HG03460 (cell line): ENCODE data around the gene CMPK2.

Experiments
- ATAC-seq: cut with Tn5 transposase; IDR thresholded peaks from one replicate; pipeline ENCODE4 v1.9.1; 2021; ENCODE audit not compliant: unreplicated experiment

CMPK2 gene

DNA sequence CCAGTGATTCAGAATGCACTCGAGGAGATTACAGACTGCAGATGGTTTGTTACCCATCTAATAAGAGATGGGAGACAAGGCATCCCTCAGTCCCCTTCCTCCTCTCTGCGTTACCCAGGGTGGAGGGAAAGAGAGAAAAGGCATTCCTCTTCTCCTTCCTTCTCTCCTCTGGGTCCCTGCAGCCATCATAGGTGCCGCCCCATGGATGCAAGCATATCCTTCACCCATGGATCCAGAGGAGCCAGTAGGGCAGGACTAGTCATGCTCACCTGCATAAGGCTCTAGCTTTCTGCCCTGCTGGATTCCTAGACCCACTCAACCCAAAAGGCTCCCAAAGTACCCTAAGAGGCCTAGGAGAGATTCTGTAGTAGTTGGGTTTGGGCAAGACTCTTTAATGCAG lies 20.4 kb downstream of the CMPK2 start:
- ATAC-seq: no peak

DNA sequence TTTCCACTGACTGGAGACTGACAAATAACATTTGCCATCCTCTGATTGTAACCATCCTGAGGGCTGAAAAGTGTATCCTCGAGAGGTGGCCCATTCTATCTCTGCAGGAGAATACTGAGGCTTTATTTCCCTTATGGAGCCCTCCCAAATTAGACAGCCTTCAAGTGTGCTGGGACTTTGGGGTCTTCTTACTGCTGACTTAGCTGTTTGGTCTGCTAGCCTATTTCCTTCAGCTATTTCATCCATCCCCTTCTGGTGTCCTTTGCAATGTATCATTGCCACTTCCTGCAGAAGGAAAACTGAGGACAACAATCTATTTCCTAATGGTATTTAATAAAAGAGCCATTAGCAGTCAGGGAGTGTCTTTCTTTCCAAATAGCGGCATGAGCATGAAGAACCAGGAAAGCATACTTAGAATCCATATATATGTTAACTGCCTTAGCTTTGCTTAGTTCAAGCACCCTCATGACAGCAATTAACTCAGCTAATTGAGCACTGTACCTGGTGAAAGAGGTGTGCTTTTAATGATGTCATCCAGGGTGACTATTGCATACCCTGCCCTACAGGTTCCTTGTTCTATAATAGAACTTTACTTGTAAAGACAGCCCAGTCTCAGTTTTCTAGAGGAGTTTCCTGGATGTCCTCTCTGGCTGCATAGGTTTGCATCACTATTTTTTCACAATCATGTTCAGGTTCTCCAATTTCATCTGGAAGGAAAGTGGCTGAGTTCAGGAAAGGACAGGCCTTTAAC lies 24.0 kb downstream of the CMPK2 start:
- ATAC-seq: no peak

DNA sequence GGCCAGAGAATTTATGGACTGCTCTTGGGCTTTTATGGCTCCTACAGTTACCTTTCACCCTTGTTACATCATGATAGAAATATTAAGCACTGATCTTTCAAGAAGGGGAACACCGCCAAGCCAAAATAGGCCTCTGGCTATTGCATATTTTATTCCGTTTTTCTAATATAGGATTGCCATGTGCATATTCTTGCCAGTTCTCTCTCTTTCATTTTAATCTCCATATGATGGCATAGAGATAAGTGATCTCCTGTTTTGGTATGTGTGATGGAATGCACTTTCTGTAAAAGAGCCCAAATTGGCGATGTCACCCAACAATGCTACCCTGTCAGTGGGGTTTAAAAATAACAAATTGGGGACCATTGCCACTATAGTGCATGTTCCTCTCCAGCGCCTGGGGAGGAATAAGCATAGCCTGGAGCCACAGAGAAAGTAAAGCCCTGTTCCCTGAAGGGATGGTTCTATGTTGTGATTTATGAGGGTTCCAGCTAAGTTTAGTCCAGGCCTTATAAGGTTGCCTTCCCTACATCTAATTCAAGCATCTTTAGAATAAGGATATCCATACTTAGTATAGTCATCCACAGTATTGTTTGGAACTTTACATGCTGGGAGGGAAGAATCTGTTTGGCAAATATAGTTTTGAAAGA lies 26.9 kb downstream of the CMPK2 start:
- ATAC-seq: no peak

DNA sequence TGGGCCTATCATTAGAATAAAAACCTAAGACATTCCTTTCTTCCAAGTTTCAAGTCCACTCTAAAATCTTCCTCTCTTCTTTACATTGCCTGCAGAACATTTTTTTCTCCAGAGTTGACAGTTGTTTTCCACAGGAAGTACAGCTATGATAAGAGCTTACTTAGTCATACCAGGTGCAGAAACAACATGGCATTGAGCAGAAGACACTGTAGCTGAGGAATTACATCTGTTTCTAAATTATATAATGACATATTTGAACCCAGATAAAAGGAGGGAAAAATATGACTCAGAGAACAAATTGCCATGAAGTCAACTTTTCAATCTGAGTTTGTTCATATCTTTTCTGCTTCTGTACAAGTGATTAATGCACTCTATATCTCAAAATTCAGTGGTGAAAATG lies 30.2 kb downstream of the CMPK2 start:
- ATAC-seq: no peak

DNA sequence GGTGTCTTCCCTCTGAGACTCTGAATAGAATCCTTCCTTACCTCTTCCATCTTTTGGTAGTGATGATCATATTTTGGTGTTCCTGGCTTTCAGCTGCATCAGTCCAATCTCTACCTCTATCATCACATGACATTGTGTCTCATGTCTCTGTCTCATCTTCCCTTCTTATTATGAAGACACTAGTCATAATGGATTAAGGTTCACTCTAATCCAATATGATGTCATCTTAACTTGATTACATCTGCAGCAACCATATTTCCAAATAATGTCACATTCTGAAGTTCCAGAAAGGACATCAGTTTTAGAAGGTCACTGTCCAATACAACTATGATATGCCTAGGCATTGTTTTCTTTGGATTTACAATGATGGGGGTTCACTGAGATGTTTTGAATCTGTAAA lies 31.5 kb downstream of the CMPK2 start:
- ATAC-seq: no peak

DNA sequence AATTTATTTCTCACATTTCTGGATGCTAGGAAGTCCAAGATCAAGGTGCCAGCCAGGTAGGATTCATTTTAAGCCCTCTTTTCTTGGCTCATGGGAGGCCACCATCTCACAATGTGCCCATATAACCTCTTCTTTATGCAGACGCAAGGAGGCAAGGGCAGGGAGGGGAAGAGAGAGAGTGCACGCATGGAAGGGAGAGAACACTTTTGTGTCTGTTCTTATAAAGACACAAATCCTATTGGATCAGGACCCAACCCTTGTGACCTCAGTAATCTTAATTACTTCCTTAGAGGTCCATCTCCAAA lies 32.5 kb downstream of the CMPK2 start:
- no peak for ATAC-seq

DNA sequence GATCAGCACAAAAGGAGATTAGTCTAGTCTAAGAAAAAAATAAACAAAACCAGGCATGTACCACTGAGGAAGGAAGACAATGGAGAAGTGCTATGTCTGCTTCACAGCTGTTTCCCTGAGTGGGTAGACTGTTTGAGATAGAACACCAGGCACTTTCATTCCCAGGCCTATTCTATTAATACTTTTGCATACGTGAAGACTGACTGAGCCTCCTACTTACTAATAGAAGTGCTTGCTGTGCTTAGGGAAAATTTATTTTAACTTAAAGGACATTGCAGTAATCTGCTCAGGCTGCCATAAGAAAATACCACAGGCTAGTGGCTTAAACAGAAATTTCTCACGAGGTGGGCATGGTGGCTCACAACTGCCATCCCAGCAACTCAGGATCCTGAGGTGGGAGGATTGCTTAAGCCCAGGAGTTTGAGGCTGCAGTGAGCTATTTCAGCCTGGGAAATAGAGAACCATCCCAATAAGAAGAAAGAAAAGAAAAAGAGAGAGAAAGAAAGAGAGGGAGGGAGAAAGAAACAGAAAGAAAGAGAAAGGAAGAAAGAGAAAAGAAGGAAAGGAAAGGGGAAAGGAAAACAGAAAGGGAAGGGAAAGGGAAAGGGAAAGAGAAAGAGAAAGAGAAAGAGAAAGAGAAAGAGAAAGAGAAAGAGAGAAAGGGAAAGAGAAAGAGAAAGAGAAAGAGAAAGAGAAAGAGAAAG lies 33.0 kb downstream of the CMPK2 start:
- no peak for ATAC-seq

DNA sequence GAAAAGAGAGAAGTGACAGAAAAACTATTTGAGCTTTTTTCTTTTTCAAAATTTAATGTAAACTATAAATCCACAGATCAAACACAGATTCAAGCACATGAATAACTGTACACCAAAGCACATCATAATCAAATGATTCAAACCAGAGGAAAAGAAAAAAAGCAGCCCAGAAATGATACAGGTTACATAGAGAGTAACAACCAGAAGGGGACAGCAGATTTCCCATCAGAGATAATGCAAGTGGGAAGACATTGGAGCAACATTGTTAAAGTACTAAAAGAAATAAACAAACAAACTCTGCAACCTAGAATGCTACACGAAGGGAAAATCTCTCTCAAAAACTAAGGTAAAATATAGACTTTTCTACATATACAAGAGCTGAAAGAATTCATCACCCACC lies 34.5 kb downstream of the CMPK2 start:
- ATAC-seq: no peak

DNA sequence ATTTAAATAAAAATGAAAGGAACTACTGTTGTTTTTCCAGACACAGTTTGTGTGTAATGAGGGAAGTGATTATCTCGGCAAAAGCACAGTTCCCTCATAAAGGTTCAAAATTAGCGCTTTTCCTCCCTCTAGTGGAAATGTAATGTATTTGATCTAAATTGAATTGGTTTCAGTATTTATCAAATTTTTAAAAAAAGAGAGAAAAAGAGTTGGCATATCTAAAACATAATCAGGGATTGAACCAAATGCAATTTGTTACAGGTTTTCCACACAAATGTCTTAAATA lies 37.5 kb downstream of the CMPK2 start:
- no peak for ATAC-seq

DNA sequence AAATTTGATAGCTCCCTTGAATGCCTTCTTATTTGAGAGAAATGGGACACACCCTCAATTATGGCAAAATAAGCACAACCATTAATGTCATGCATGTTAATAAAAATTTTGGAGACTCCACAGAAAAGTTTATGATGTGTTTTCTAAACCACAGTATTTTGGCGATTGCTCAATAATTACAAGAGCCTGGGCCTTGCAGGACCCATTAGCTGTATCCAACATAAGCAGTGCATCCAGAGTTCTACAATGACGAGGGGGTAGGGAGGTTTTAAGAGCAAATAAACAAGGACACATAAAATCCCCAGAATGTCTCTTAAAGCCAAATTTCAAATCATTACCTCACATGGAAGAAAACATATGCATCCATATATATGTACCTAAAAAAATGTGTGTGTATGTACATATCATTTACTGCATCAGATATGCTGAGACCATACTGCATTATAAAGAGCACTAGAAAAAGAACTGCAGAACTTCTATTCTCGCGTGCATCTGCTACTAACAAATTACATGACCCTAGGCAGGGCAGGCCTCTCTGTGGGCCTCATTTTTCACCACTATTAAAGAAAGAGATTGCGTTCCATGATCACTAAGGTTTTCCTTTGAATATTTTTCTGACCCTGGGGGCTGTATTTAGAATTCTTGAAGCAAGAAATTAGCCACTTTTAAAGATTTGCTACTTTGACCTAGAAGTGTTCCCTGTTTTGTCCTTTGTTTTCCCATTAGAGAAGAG lies 38.0 kb downstream of the CMPK2 start:
- no peak for ATAC-seq

DNA sequence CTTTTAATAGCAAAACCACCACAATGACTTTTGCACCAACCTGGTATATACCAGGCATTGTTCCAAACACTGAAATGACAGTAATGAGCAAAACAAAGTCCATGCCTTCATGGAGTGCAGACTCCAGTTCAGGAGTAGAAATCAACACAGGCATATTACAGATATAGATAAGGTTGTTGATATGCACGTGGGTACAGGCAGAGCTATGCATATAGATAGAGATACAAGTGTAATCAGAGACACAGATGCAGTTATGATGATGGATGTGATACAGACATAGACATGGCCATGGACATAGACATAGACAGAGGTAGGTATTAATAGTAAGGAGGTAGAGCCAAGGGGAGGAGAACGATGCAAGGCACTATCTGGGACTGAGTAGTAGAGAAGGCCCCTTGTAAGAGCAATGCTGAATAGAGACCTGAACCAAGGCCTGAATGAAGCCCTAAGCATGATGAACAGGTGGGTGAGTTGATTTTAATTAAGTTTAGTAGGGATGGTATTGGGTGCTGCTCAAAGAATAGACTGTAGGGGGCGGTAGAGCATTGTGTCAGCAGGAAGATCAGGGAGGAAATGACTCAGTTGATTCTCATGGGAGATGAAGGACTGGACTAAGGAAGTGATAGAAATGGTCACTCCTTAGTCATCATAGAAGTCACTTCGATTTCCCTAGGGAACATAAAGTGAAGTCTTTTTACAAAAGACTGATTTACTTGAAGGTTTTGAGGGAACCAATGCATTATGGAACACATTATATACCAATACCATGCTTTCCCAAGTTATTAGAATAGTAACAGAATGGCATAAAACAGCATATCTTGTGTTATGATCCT lies 39.4 kb downstream of the CMPK2 start:
- ATAC-seq: peak; percentile 96

DNA sequence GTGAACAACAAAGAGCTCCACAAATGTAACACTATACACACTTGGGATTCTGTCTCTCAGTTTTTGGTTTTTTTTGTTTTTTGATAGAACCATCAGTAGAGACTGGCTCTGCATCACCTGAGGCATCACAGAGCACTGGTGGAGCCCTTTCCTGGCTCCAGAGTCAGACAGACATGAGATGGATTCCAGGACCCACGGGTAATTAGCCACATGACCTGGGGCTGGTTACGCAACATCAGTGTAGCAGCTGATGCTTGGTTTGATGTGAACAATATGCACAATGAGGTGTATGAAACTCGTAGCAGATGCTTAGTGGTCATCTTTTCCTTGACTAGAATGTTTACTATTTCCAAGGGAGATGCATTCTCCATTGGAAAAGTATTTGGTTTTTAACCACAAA lies 40.7 kb downstream of the CMPK2 start:
- no peak for ATAC-seq

DNA sequence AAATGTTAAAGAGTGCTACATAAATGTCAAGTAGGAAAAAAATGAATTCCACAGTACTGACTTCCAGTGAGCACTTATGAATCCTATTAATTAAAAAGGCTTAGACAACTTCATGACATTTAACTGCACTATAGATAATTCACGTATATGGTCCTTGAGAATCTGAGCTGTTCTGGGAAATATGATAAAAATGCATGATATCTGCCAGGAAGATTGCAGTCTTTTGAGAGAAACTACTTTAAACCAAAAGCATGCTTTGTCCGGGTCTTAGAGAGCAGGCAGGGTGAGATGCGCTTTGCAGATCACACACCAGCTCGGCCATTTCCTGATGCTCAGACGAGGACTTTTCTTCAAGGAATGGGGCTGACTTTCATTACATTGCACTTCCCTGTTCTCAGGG lies 42.6 kb downstream of the CMPK2 start:
- no peak for ATAC-seq

DNA sequence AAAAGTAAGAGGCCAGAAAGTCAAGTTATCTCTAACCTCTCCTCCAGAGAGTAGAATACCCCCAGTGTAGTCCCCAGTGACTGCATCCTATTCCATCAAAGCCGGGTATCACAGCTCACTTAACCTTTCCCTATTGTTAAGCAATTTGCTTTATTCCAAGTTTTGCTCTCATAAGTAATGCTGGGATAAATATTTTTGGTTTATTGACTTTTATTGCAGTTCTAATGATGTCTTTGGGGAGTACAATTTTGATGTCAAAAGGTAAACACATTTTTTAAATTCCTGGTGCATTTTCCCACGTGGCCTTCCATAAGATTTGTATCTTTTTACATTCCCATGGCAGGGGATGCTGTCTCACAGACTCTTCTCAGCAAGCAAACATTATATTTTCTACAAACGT lies 43.3 kb downstream of the CMPK2 start:
- ATAC-seq: no peak

DNA sequence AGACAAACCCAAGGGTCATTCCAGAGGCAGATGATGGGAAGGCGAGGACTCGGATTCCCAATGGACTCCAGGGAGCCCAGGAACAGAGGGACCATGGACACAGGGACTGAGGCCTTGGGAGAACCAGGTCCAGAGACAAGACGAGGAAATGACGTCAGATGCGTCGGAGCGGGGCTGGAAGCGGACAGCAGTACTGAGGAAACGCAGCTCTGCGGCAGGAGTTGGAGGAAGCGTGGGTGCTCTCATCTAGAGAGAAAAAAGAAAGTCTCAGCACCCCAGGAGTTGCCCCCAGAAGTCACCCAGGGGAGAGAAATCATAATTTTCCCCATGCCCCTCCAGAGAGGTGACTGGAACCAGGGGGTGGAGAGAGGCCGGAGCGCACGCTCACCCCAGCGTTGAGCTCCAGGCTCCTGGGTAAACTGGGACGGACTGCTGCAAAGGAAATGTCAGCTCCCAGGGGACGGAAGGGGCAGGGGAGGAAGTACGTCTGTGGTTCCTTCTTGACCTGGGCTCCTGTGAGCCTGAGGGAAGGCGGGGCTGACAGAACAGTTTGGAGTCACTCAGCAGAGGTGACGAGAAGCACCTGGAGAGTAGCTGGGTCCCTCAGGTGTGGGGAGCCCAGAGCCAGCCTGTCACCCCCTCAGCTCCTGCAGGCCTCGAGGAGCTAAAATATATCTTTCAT lies 44.7 kb downstream of the CMPK2 start:
- ATAC-seq: no peak

DNA sequence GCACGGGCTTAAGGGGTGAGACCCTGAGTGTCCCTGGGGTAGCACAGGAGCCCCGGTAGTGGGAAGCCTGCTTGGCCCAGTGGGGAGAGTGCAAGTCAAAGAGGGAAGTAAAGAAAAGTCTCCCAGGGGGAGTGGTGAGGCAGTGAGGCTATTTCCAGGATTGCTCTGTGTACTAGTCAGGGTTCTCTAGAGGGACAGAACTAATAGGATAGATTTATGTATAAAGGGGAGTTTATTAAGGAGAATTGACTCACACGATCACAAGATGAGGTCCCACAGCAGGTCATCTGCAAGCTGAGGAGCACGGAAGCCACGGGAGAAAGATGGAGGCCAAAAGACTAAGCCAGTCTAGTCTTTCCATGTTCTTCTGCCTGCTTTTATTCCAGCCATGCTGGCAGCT lies 45.5 kb downstream of the CMPK2 start:
- no peak for ATAC-seq

DNA sequence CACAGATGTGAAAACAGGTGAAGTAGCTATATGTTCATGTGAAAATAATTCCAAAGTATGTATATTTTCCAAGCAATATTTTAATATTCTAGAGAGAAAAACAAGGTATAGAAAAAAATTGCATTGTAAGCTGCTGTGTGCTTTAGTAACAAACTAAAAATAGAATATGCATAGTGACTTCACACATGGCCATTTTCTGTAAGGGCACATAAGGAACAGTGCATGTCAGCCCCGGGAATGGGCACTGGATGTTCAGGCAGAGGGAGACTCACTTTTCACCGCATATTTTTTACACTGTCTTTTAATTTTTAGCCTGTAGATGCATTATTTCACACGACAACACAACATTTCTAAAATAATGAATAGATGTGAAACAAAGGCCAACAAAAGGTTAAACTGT lies 46.0 kb downstream of the CMPK2 start:
- ATAC-seq: no peak

DNA sequence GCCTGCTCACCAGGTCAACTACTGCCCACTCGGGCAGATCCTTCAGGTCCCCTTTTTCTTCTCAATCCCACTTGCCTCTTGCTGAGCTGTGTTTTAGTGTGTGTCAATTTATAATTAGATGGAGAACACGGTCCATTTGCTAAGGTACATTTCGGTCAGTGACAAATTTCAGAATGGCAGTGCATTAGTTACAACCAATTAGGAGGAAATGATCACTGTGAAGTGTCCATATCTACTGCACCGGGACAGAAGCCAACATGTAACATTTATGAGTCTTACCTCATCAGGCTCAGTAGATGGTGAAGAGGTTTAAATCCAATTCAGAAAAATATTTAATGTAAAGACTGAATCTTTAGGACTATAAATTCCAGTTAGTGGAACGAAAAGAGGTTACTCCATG lies 47.7 kb downstream of the CMPK2 start:
- ATAC-seq: no peak

DNA sequence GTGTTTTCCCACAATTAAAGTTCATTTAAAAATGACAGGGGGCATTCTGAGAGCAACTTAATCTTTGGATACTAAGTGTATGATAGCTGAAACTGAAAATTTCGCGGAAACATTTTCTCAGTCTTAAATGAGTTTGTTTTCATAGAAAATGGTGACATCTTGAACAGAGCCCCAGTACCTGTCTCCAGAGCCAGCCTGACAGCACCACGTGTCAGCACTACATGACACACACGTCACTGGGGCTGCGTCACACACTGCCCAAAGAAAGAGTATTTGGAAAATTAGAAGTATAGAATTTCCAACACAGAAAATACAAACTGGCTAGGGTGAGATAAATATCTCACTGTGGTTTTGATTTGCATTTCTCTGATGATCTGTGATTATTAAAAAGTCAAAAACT lies 50.8 kb downstream of the CMPK2 start:
- ATAC-seq: no peak

DNA sequence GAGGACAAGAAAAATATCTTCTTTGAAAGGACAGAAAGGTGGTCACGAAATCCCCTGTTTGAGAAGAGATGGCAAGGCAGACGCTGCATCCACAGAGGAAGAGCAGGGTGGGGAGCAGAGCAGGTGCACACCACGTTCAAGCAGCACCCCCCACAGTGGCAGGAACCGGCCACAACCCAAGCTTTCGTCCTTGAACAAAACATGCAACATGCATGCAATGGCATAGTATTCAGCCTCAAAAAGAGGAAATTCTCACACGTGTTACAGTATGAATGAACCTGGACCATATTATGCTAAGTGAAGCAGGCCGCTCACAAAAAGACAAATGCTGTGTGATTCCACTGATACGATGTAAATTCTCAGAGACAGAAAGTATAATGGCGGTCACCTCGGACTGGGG lies 51.4 kb downstream of the CMPK2 start:
- no peak for ATAC-seq

DNA sequence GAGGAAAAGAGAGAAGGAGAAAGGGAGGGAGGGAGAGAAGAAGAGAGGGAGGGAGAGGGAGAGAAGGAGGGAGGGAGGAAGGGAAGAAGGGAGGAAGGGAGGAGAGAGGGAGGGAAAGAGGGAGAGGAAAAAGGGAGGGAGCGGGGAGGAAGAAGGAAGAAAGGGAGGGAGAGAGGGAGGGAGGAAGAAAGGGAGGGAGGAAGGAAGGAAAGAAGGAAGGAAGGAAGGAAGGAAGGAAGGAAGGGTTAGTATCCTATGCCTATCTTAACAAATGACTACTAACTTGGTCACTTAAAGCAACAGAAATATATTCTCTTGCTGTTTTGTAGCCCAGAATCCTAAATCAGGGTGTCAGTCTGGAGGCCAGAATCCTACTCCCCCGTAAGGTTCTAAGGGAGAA lies 52.1 kb downstream of the CMPK2 start:
- no peak for ATAC-seq
